Stimulated activated naive CD8-positive, alpha-beta T cell treated with anti-CD3 and anti-CD28 coated beads, Interleukin-15, amount 100 ng/mL, for 72 hours (primary cell): ENCODE data around the gene SORL1-AS1.

ENCODE experiments used
- ATAC-seq: fragments of 150-1000 bp; cut with Tn5 transposase; 2 replicates; pipeline ENCODE4 v1.10.0; 2021; ENCODE audit warnings: mild to moderate bottlenecking, moderate library complexity
- DNase-seq, 2 donors: peaks; one replicate each; pipeline ENCODE4 v3.0.0; 2021 to 2022
- H3K27ac Mint-ChIP-seq, 2 donors: one replicate each; pipeline ENCODE4 v1.8.0; 2022; ENCODE audit warnings: mild to moderate bottlenecking in 2 of 2, mixed read lengths in 2 of 2, moderate library complexity in 2 of 2
- H3K27me3 Mint-ChIP-seq: one replicate; pipeline ENCODE4 v1.8.0; 2022; ENCODE audit warnings: mixed read lengths
- H3K4me1 Mint-ChIP-seq: one replicate; pipeline ENCODE4 v1.8.0; 2022; ENCODE audit warnings: mild to moderate bottlenecking, mixed read lengths
- H3K4me3 Mint-ChIP-seq, 2 donors: one replicate each; pipeline ENCODE4 v1.8.0; 2022; ENCODE audit warnings: mild to moderate bottlenecking in 2 of 2, mixed read lengths in 2 of 2, moderate library complexity in 1 of 2
- H3K9me3 Mint-ChIP-seq, 2 donors: one replicate each; pipeline ENCODE4 v1.8.0; 2022; ENCODE audit warnings: mixed read lengths in 2 of 2

SORL1-AS1 gene

GRCh38 chr11:121431820-121432526 lies 20.8 kb downstream of the SORL1-AS1 start:
- Mint-ChIP-seq H3K9me3 (no peaks in the 10 kb centered on the region), H3K27ac (peak overlapping the region; percentile 34 to 54), H3K27me3 (no peaks in the 10 kb centered on the region), H3K4me3 (peak overlapping the region in 1 of 2 donors; percentile 10), H3K4me1 (peaks cover 45% of the 10 kb centered on the region)
- ATAC-seq (peak; percentile 96), DNase-seq (no peak)

- ATAC-seq: no peak
- Mint-ChIP-seq H3K27ac (no peak overlapping the region), H3K4me3 (no peak overlapping the region), H3K27me3 (no peaks in the 10 kb centered on the region), H3K4me1 (peaks cover 27% of the 10 kb centered on the region), H3K9me3 (peaks cover 6 to 7% of the 10 kb centered on the region in 2 donors)
- DNase-seq: no peak
Observed at GRCh38 chr11:121429556-121429955, 23.2 kb downstream of the SORL1-AS1 start.

GRCh38 chr11:121427400-121427744 lies 25.4 kb downstream of the SORL1-AS1 start:
- H3K27ac Mint-ChIP-seq: no peak overlapping the region
- peaks cover 39% of the 10 kb centered on the region for H3K4me1 Mint-ChIP-seq
- DNase-seq (no peak), ATAC-seq (no peak)
- H3K9me3 Mint-ChIP-seq: peaks cover 7 to 9% of the 10 kb centered on the region in 2 donors
- H3K27me3 Mint-ChIP-seq: no peaks in the 10 kb centered on the region
- peak overlapping the region in 1 of 2 donors; percentile 47 for H3K4me3 Mint-ChIP-seq

- DNase-seq: peak; percentile 40 to 52
- peak; percentile 80 for ATAC-seq
- H3K4me3 Mint-ChIP-seq: peak overlapping the region; percentile 70 to 75
Observed at GRCh38 chr11:121426476-121427399, 26.0 kb downstream of the SORL1-AS1 start.

GRCh38 chr11:121425828-121426227 lies 26.9 kb downstream of the SORL1-AS1 start:
- Mint-ChIP-seq H3K4me3 (no peak overlapping the region), H3K27me3 (no peaks in the 10 kb centered on the region), H3K9me3 (peaks cover 7 to 9% of the 10 kb centered on the region in 2 donors), H3K4me1 (peaks cover 44% of the 10 kb centered on the region), H3K27ac (no peak overlapping the region)
- ATAC-seq (no peak), DNase-seq (no peak)

More at GRCh38 chr11:121426476-121427399, 26.0 kb downstream of the SORL1-AS1 start:
- Mint-ChIP-seq H3K27ac (no peak overlapping the region), H3K27me3 (no peaks in the 10 kb centered on the region), H3K4me1 (peaks cover 39% of the 10 kb centered on the region), H3K9me3 (peaks cover 7 to 9% of the 10 kb centered on the region in 2 donors)

GRCh38 chr11:121422675-121423074 lies 30.1 kb downstream of the SORL1-AS1 start:
- DNase-seq: no peak
- no peak for ATAC-seq
- Mint-ChIP-seq H3K27ac (no peak overlapping the region), H3K27me3 (no peaks in the 10 kb centered on the region), H3K4me3 (peak overlapping the region in 1 of 2 donors; percentile 10), H3K9me3 (peaks cover 7 to 9% of the 10 kb centered on the region in 2 donors), H3K4me1 (peaks cover 66% of the 10 kb centered on the region)

GRCh38 chr11:121421149-121421901 lies 31.4 kb downstream of the SORL1-AS1 start:
- H3K4me3 Mint-ChIP-seq: no peak overlapping the region
- peaks cover 71% of the 10 kb centered on the region for H3K4me1 Mint-ChIP-seq
- H3K9me3 Mint-ChIP-seq: peaks cover 7 to 9% of the 10 kb centered on the region in 2 donors
- no peak for ATAC-seq
- no peaks in the 10 kb centered on the region for H3K27me3 Mint-ChIP-seq
- DNase-seq: no peak
- H3K27ac Mint-ChIP-seq: no peak overlapping the region

GRCh38 chr11:121420398-121420797 lies 32.4 kb downstream of the SORL1-AS1 start:
- H3K4me3 Mint-ChIP-seq: peak overlapping the region in 1 of 2 donors; percentile 49
- DNase-seq (no peak), ATAC-seq (no peak)
- peaks cover 78% of the 10 kb centered on the region for H3K4me1 Mint-ChIP-seq
- no peak overlapping the region for H3K27ac Mint-ChIP-seq
- no peaks in the 10 kb centered on the region for H3K27me3 Mint-ChIP-seq
- peaks cover 5 to 9% of the 10 kb centered on the region in 2 donors for H3K9me3 Mint-ChIP-seq

- Mint-ChIP-seq H3K27ac (no peak overlapping the region), H3K4me1 (peaks cover 83% of the 10 kb centered on the region), H3K9me3 (peaks cover 0 to 4% of the 10 kb centered on the region in 2 donors), H3K4me3 (no peak overlapping the region), H3K27me3 (no peaks in the 10 kb centered on the region)
- ATAC-seq (no peak), DNase-seq (no peak)
Observed at GRCh38 chr11:121419836-121420235, 32.9 kb downstream of the SORL1-AS1 start.

GRCh38 chr11:121418625-121419114 lies 34.1 kb downstream of the SORL1-AS1 start:
- ATAC-seq (peak; percentile 73), DNase-seq (peak in 1 of 2 donors; percentile 63)
- peak overlapping the region in 1 of 2 donors; percentile 18 for H3K4me3 Mint-ChIP-seq
- peaks cover 78% of the 10 kb centered on the region for H3K4me1 Mint-ChIP-seq
- H3K27me3 Mint-ChIP-seq: no peaks in the 10 kb centered on the region
- H3K9me3 Mint-ChIP-seq: no peaks in the 10 kb centered on the region
- H3K27ac Mint-ChIP-seq: peak overlapping the region in 1 of 2 donors; percentile 57

- Mint-ChIP-seq H3K4me3 (peak overlapping the region; percentile 49 to 63), H3K4me1 (peaks cover 76% of the 10 kb centered on the region), H3K27ac (peak overlapping the region in 1 of 2 donors; percentile 46), H3K27me3 (no peaks in the 10 kb centered on the region), H3K9me3 (no peaks in the 10 kb centered on the region)
- ATAC-seq (no peak), DNase-seq (no peak)
Observed at GRCh38 chr11:121417607-121418006, 35.2 kb downstream of the SORL1-AS1 start.

GRCh38 chr11:121417055-121417551 lies 35.7 kb downstream of the SORL1-AS1 start:
- ATAC-seq (peak; percentile 89), DNase-seq (peak; percentile 18 to 81)
- Mint-ChIP-seq H3K9me3 (no peaks in the 10 kb centered on the region), H3K27me3 (no peaks in the 10 kb centered on the region), H3K4me1 (peaks cover 71% of the 10 kb centered on the region), H3K4me3 (peak overlapping the region; percentile 49 to 63), H3K27ac (peak overlapping the region; percentile 22 to 57)

GRCh38 chr11:121415856-121416255 lies 36.9 kb downstream of the SORL1-AS1 start:
- Mint-ChIP-seq H3K9me3 (no peaks in the 10 kb centered on the region), H3K4me1 (peaks cover 63% of the 10 kb centered on the region), H3K27ac (no peak overlapping the region)

GRCh38 chr11:121414141-121414913 lies 38.4 kb downstream of the SORL1-AS1 start:
- H3K4me1 Mint-ChIP-seq: peaks cover 59% of the 10 kb centered on the region
- DNase-seq (no peak), ATAC-seq (no peak)
- no peak overlapping the region for H3K4me3 Mint-ChIP-seq
- no peak overlapping the region for H3K27ac Mint-ChIP-seq
- H3K27me3 Mint-ChIP-seq: no peaks in the 10 kb centered on the region
- no peaks in the 10 kb centered on the region for H3K9me3 Mint-ChIP-seq

More at GRCh38 chr11:121415856-121416255, 36.9 kb downstream of the SORL1-AS1 start:
- no peaks in the 10 kb centered on the region for H3K27me3 Mint-ChIP-seq
- ATAC-seq (no peak), DNase-seq (no peak)
- no peak overlapping the region for H3K4me3 Mint-ChIP-seq
